Right lung (tissue), 5 donors: ENCODE results near the gene FGD5. TPM values are rescaled to one million over a fixed set of nuclear protein-coding genes. Genes with fewer than 3 reads are reported as not detected.
"Not testable (repeated sequence)": the region's sequence is repeated elsewhere in the genome, so short reads cannot be mapped to it uniquely, and the experiment has no call there.

Experiments used
- DNase-seq, 2 donors: peaks; one replicate each; pipeline ENCODE4 v3.0.0-alpha.2; 2013
- polyA plus RNA-seq, 5 donors: library from polyadenylated mRNA; unstranded; fragments of 120-200 nt; gene quantifications; one replicate each; pipeline versions ENCODE4 v1.2.1 to v1.2.3, GENCODE V29; 2013; ENCODE audit warnings: inconsistent platforms in 1 of 5, low replicate concordance in 1 of 5; ENCODE audit not compliant: insufficient read length in 5 of 5, insufficient read depth in 1 of 5

The FGD5 gene
- polyA plus RNA-seq, 5 donors, result 30.3 to 44.7 (median 37.8) TPM

DNA sequence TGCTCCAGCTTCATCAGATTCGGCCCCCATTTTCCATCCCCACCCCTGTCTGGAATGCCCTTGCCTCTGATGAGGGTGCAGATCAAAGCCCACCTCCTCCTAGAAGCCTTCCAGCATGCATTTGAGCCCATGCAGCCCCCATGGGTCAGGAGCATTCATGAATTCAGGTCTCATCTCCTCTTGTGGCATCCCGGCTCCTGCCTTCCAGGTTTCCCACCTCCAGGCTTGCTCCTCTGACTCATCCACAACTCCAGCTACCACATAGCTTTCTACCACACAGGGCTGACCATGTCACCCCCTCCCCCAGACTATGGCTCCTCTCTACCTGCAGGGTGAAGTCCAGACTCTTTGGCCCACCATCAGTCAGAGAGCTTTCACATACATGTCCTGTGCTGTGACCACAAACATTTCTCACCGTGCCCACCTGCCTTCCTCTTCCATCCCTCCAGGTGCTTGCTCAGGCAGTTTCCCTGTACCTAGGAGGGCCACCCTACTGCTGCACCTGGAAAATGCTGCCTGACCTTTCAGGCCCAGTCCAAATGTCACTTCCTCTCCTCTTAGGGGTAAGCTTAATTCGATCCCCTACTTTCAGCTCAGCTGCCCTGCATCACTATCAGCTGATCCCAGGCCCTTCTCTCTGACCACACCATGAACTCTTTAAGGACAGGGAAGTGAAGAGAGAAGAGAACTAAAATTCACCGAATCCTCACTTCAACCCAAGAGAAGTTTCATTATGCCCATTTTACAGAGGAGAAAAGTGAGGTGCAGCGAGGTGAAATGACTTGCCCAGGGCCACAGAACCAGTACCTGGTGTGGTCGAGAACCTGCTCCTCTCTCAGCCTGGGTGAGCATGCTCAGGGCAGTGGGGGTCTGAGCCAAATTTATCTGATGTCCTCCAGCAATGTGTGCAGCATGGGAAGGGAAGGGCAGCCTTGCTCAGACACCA, 13.7 kb upstream of the FGD5 start:
- DNase-seq, result no peak

GRCh38 chr3:14805961-14806537, 12.7 kb upstream of the FGD5 start:
- no peak for DNase-seq

- DNase-seq, result no peak
Measured at GRCh38 chr3:14806641-14807263, 12.0 kb upstream of the FGD5 start.

DNA sequence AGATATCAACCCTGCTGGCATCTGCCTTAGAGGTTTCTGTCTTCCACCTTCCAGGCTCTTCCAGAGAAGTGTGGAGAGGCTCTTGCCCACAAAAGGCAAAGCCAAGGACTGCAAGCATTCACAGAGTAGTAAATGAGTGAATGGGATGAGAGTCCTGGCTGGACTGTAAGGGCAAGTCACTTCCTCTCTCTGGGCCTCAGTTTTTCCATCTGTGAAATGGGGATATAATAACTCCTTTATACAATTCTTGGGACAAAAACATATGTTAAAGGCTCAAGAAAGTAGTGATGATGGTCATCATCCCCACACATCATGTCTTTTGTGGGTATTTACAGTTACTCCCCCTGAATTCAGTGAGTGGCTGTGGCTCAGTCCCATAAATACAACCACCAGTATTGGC, 10.7 kb upstream of the FGD5 start:
- no peak for DNase-seq

GRCh38 chr3:14808502-14809266, 10.1 kb upstream of the FGD5 start:
- DNase-seq, result no peak

- DNase-seq, result not testable (repeated sequence)
Measured at GRCh38 chr3:14809611-14810010, 9.2 kb upstream of the FGD5 start.

DNA sequence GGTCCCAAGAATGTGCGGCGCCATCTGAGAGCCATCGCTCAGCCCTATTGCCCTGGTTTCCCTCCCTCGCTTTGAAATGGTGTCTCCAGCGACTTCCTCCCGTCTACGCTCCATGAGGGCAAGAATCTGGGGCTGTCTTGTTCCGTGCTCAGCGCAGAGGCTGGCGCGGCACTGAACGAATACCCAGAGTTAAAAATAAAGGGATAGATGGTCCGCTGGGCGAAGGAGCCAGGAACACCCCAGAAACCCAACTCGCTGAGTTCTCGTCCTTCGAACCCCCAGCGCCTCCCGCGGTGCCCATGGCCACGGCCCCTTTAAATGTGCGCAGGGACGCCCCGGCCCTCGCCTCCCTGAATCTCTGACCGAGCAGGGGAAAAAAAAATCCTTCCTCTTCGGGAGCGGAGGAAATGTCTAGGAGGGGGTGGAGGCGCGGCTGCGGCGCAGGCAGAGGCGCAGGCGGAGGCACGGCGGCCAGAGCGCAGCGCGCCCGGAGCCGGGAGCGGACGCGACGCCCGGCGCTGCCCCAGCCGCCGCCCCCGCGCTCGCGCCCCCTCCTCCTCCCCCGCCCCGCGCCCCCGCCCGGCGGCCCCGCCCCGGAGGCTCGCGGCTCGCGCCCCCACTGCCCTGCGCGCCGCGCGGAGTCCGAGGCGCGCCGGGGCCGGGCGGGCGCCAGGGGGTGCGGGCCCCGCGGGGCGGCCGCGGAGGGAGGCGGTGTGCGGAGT, 8.5 kb upstream of the FGD5 start:
- peak; percentile 51 to 56 for DNase-seq

GRCh38 chr3:14810801-14811661, 7.7 kb upstream of the FGD5 start:
- DNase-seq, result peak; percentile 30 to 32

DNA sequence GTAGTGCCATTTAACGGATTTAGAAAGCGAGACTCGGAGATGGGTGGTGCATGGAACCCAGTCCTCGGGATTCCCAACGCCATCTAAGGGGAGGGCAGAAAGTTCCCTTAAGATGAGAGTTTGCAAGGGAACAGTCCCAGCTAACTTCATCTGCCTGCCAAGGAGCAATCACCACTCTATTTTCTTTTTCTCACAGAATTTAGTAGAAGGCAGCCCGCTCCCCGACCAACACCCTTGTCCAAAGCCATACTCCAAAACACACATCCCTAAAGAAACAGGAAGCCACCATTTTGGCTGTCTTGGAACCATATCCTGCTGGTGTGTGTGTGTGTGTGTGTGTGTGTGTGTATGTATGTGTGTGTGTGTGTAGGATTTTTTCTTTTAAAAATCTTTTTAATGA, 7.1 kb upstream of the FGD5 start:
- DNase-seq, result peak; percentile 42 to 45

GRCh38 chr3:14812196-14812790, 6.5 kb upstream of the FGD5 start:
- DNase-seq, result no peak

GRCh38 chr3:14814411-14814871, 4.3 kb upstream of the FGD5 start:
- peak in 1 of 2 donors; percentile 32 for DNase-seq

- DNase-seq, result no peak
Measured at GRCh38 chr3:14816359-14816758, 2.4 kb upstream of the FGD5 start.

DNA sequence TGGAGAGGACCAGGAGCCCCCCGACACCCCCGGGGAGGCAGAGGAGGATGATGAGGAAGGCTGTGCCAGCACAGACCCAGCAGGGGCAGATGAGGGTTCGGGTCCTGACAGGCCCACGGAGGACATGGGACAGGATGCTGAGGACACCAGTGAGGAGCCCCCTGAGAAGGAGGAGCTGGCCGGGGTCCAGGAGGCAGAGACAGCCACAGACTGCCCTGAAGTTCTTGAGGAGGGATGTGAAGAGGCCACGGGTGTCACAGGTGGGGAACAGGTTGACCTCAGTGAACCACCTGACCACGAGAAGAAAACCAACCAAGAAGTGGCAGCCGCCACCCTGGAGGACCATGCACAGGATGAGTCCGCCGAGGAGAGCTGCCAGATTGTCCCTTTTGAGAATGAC, 909 bp downstream of the FGD5 start:
- DNase-seq, result no peak

DNA sequence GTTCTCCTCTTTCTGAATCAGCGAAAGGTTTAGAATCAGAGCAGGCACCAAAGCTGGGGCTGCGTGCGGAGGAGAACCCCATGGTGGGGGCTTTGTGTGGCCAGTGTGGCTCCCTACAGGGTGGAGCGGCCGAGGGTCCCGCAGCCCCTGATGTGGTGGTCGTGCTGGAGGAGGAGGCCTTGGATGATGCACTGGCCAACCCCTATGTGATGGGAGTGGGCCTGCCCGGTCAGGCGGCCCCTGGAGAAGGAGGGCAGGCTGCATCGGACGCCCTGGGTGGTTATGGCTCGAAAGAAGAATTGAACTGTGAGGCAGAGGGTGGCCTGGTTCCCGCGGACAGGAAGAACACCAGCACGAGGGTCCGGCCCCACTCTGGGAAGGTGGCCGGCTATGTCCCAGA, 1.4 kb downstream of the FGD5 start:
- DNase-seq, result no peak

DNA sequence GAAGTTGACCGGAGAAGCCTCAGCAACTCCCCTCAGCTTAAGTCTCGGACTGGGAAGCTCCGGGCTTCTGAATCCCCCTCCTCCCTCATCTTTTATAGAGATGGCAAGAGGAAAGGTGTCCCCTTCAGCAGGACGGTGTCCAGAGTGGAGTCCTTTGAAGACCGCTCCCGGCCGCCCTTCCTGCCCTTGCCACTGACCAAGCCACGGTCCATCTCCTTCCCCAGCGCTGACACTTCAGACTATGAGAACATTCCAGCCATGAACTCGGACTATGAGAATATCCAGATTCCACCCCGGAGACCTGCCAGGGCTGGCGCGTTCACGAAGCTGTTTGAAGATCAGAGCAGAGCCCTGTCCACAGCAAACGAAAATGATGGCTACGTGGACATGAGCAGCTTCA, 2.4 kb downstream of the FGD5 start:
- no peak for DNase-seq

DNA sequence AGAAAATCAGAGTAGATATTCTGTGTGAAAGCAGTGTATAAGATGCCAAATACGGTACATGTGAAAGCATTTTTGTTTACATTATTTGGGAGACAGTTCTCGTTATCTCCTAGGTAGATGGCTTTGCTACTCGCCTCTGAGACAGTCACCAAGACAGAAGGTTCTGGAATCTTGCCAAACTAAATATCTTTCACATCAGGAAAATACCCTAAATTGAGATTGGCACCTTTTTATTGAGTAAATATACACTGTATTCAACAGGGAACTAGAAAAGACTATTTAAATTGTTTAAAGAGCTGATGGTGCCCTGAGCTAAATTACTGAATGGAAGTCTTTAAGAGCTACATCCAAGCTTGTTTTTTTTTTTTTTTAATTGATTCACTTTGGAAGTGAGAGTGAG, 3.4 kb downstream of the FGD5 start:
- no peak for DNase-seq

DNA sequence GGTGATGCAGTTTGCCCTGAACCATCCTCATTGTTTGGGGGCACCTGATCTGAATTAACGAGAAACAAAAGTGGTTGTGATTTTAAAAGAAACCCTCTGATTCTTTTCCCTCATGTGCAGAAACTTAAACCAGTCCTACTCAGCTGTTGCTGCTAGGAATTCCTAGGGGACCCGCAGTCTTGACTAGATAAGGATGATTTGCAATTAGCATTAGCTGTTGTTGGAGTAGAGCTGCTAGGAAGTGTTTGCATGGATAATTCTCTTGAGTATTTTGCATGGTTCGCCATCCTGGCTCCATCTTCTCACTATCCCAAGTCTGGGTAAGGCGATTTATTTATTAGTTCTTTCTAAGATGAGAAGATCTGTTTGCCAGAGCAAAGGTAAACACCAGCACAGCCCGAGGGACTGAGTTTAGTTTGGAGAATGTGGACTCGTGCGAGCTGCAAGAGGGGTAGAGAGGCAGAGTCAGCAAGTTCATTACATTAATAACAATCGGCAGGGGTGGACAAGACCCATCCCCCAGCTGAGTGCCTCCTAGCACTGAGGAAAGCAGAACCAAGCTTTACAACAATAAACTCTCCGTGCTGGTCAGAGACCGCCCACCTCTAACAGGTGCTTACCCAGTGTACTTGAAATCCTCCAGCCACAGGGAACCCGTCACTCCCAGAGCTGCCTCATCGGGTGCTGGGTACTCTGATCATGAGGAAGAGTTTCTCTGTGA, 4.1 kb downstream of the FGD5 start:
- no peak for DNase-seq

DNA sequence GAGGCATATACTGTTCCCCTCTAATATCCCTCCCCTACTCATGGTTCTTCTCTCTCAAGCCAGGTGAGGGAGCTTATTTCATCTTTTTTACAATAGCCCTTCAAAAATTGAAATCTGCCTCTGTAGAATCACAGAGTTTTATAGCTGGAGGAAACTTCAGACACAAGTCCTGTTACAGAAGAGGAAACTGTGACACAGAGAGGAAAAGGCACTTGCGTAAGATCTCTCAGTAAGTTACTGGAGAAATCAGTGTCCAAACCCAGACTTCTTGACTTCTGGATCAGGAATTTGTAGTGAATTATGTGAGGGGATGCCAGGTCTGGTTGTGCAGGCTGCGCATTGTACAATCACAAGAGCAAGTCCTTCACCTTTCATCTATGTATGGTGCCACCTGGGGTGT, 4.6 kb downstream of the FGD5 start:
- DNase-seq, result no peak
